GM06990 (cell line): ENCODE data around the gene NMRAL1.

ENCODE experiments used
- DNase-seq: peaks from one replicate; pipeline ENCODE4 v3.0.0-alpha.2; 2011; ENCODE audit not compliant: insufficient read length; ENCODE audit errors: extremely low read depth
- H3K27me3 ChIP-seq: replicated peaks from 2 replicates; pipeline ENCODE4 v1.6.0; 2011; ENCODE audit warnings: low read length; ENCODE audit not compliant: control insufficient read depth, insufficient read depth
- H3K36me3 ChIP-seq: 2 replicates; pipeline ENCODE4 v1.5.1; 2011; ENCODE audit warnings: low read length; ENCODE audit not compliant: control insufficient read depth, insufficient read depth
- H3K4me3 ChIP-seq: replicated peaks from 2 replicates; pipeline ENCODE4 v1.5.1; 2011; ENCODE audit warnings: low read depth, mild to moderate bottlenecking, control low read depth, low read length
- TF ChIP-seq, protein P1 (sequence below): IDR thresholded peaks from 2 replicates; pipeline ENCODE4 v1.5.1; 2011; ENCODE audit warnings: low read length, control low read depth, mild to moderate bottlenecking, inconsistent platforms; ENCODE audit not compliant: insufficient read depth, poor library complexity, severe bottlenecking

Gene NMRAL1

DNA sequence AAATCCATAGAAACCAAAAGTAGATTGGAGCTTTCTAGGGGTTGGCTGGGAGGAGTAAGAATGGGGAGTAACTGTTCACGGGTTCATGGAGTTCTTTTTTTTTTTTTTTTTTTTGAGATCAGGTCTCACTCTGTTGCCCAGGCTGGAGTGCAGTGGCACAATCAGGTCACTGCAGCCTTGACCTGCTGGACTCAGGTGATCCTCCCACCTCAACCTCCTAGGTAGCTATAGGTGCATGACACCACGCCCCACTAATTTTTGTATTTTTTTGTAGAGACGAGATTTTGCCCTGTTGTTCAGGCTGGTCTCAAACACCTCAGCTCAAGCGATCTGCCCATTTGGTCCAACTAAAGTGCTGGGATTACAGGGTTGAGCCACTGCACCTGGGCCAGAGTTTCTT lies 1.5 kb downstream of the NMRAL1 start:
- Histone ChIP-seq H3K27me3 (no peaks in the 10 kb centered on the region), H3K36me3 (peaks cover 7% of the 10 kb centered on the region), H3K4me3 (no peak overlapping the region)
- TF ChIP-seq, protein P1, sequence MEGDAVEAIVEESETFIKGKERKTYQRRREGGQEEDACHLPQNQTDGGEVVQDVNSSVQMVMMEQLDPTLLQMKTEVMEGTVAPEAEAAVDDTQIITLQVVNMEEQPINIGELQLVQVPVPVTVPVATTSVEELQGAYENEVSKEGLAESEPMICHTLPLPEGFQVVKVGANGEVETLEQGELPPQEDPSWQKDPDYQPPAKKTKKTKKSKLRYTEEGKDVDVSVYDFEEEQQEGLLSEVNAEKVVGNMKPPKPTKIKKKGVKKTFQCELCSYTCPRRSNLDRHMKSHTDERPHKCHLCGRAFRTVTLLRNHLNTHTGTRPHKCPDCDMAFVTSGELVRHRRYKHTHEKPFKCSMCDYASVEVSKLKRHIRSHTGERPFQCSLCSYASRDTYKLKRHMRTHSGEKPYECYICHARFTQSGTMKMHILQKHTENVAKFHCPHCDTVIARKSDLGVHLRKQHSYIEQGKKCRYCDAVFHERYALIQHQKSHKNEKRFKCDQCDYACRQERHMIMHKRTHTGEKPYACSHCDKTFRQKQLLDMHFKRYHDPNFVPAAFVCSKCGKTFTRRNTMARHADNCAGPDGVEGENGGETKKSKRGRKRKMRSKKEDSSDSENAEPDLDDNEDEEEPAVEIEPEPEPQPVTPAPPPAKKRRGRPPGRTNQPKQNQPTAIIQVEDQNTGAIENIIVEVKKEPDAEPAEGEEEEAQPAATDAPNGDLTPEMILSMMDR: no peak
- no peak for DNase-seq

DNA sequence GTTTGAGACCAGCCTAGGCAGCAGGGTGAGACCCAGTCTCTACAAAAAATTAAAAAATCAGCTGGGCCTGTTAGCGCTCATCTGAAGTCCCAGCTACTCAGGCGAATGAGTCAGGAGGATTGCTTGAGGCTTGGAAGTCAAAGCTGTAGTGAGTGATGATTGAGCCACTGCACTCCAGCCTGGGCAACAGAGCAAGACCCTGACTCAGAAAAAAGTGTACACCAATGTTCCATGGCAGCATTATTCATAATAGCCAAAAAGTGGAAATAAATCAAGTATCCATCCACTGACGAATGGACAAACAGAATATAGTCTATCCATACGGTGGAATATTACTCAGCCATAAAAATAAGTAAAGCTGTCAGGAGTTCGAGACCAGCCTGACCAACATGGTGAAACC lies 2.6 kb downstream of the NMRAL1 start:
- TF ChIP-seq, protein P1: no peak
- Histone ChIP-seq H3K36me3 (peaks cover 10% of the 10 kb centered on the region), H3K27me3 (no peaks in the 10 kb centered on the region), H3K4me3 (no peak overlapping the region)
- no peak for DNase-seq

DNA sequence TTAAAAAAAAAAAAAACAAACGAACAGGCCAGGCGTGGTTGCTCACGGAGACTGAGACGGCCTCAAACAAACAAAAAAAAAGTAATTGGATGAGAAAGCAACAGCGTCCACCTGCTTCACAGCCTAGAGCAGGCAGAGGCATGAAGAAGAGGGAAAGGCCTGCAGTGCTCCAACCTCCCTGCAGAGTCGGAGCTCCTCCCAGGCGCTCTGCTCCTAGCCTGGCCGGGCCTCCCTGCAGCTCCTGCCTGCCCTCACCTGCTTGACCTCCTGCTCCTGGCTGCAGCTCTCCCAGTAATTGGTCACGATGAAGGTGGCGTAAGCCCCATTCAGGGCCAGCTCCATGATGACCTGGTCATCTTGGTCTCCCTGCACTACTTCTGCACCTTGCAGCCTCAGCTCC lies 5.5 kb downstream of the NMRAL1 start:
- DNase-seq: no peak
- H3K4me3 ChIP-seq: no peak overlapping the region
- no peaks in the 10 kb centered on the region for H3K27me3 ChIP-seq
- peaks cover 22% of the 10 kb centered on the region for H3K36me3 ChIP-seq
- TF ChIP-seq, protein P1: no peak

DNA sequence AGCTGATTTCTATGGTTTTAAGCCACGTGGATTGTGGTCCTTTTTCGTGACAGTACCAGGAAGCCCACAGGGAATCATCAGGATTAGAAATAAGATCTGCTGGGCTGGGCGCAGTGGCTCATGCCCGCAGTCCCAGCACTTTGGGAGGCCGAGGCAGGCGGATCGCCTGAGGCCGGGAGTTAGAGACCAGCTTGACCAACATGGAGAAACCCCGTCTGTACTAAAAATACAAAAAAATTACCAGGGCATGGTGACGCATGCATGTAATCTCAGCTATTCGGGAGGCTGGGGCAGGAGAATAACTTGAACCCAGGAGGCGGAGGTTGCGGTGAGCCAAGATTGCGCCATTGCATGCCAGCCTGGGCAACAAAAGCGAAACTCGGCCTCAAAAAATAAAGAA lies 6.5 kb downstream of the NMRAL1 start:
- Histone ChIP-seq H3K36me3 (peaks cover 26% of the 10 kb centered on the region), H3K4me3 (no peak overlapping the region), H3K27me3 (no peaks in the 10 kb centered on the region)
- no peak for DNase-seq
- TF ChIP-seq, protein P1: no peak

DNA sequence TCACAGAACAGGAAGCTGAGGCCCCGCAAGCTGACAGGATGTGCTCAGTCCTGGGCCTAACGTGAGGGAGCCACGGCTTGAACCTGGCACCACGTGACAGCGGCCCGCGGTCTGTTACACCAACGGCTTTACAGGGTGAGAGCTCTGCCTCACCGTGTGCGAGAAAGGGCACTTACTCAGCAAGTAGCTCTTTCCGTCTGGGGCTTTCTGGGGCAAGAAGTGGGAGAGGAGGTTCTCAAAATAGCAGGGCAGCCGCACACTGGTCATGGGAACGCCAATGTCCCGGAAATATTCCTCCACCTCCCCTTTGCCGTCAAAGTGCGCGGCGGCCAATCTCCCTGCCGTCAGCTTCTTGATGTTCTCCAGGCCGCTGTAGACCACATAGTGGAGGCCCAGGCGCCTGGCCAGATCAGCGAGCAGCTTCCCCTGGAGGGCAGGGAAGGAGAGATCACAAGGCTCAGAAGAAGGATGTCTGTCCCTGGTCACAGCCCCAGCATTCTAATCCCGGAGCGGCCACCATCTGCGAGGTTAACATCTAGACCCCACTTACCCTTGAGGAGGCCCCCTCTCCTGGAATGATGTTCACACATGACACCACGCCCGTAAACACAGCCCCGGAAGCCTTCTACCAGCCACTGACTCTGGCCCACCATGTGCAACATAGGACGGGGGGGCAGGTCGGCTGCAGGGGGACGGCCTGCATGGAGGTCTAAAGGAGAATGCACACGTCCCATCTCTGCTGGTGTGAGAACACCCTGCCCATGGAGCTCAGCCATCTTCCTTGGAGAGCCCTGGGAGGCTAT lies 8.2 kb downstream of the NMRAL1 start:
- no peak for DNase-seq
- TF ChIP-seq, protein P1: no peak
- Histone ChIP-seq H3K36me3 (peaks cover 27% of the 10 kb centered on the region), H3K4me3 (no peak overlapping the region), H3K27me3 (no peaks in the 10 kb centered on the region)
